ENCODE results near the gene OR51I1.

- TF ChIP-seq CTCF (IDR thresholded peaks at IDR 0.05; ENCODE audit: low read length) (no peak), EZH2 (optimal IDR thresholded peaks at IDR 0.05; ENCODE audit: low read depth, low read length) (no peak), EZH2phosphoT487 (IDR thresholded peaks at IDR 0.05; ENCODE audit: low read length) (no peak)
Measured at GRCh38 chr11:5486421-5486820, 45.1 kb upstream of the OR51I1 start.

Measured in MM.1S (cell line).